GM19324 (cell line): ENCODE data around the gene KAZN.

Source experiments
- ATAC-seq: cut with Tn5 transposase; IDR thresholded peaks from one replicate; pipeline ENCODE4 v1.9.1; 2021; ENCODE audit warnings: mild to moderate bottlenecking, moderate library complexity; ENCODE audit not compliant: unreplicated experiment, low FRiP score

Gene KAZN

GRCh38 chr1:14782741-14783591 is 184.5 kb downstream of the KAZN start:
- no peak for ATAC-seq

DNA sequence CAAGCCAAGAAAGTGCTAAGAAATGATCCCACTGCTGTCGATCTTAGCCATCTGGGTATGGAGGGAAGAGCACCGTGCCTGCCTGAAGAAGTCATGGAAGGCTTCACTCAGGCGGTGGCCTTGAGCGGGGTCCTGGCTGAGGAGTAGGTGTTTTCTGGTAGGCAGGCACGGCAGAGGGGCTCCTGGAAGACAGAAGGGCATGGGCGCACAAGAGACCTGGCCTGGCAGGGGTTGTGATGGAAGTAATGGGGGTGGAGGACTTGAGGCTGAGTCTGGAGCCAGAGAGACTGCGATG is 185.1 kb downstream of the KAZN start:
- ATAC-seq: no peak

- ATAC-seq: no peak
Observed at GRCh38 chr1:14784790-14785773, 186.6 kb downstream of the KAZN start.

DNA sequence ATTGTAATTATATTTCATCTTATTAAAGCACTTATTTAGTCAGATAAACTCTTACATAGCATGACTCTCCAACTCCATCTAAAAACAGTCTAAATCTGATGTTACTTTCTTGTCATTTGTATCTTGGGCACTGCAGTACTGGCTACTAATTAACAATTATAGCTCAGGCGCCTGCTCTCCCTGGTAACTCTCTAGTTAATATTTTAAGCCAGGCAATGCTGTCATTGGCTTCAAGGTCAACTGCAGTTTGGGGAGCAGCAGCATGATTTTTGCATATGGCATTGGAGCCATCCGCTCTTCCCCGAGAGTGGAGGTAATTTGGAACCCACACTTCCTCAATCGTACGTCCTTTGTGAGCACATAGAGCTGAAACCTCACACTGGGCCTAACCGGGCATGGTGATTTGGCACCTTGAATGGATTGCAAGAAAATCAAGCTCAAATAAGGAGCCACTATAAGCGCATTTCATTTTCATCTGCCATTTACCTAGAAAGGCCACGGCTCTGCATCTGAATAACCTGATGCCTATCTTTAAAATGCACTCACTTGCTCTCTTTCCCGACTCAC is 187.7 kb downstream of the KAZN start:
- ATAC-seq: no peak

- no peak for ATAC-seq
Observed at GRCh38 chr1:14786681-14787080, 188.2 kb downstream of the KAZN start.

DNA sequence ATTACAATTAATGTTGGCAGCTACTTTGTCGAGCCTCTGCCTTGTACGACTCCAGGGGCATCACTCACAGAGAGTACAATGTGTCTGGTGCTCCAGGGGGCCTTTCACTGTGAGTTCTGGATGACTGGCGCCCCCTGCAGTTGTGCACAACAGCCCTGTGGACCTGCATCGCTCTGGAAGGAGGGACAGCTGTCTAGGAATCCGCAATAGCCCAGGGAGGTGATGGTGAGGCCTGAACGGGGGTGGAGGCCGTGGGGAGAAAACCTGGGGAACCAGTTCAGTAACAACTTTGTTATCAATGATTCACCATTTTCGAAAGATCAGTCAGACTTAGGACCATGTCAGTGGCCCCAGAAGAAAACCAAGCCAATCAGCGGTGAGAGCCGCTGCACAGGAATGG is 189.1 kb downstream of the KAZN start:
- ATAC-seq: no peak

- ATAC-seq: no peak
Observed at GRCh38 chr1:14788080-14788479, 189.6 kb downstream of the KAZN start.

- no peak for ATAC-seq
Observed at GRCh38 chr1:14790982-14791381, 192.5 kb downstream of the KAZN start.

DNA sequence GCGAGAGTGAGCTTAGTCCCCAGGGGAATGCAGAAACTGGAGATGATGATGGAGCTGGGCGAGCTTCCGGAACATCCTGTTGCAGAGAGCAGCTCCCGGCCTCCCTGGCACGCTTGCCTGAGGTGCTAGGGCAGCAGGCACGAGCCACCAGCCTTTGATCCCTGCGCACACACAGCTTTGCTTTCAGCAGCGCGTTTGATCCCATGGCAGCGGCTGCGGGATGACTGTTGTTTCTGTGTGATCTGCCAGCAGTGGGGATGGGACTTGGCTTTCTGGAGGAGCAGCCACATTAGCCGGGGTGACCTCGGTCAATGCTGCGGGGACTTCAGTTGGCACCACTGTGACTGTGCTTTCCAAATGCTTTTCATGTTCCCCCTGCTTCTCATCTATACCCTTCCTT is 193.2 kb downstream of the KAZN start:
- no peak for ATAC-seq

GRCh38 chr1:14794136-14794768 is 195.8 kb downstream of the KAZN start:
- no peak for ATAC-seq

- no peak for ATAC-seq
Observed at GRCh38 chr1:14794906-14795305, 196.4 kb downstream of the KAZN start.

- ATAC-seq: no peak
Observed at GRCh38 chr1:14795589-14795988, 197.1 kb downstream of the KAZN start.

- no peak for ATAC-seq
Observed at GRCh38 chr1:14800014-14800413, 201.5 kb downstream of the KAZN start.

- no peak for ATAC-seq
Observed at GRCh38 chr1:14800500-14801076, 202.1 kb downstream of the KAZN start.

GRCh38 chr1:14803002-14803789 is 204.7 kb downstream of the KAZN start:
- ATAC-seq: no peak

DNA sequence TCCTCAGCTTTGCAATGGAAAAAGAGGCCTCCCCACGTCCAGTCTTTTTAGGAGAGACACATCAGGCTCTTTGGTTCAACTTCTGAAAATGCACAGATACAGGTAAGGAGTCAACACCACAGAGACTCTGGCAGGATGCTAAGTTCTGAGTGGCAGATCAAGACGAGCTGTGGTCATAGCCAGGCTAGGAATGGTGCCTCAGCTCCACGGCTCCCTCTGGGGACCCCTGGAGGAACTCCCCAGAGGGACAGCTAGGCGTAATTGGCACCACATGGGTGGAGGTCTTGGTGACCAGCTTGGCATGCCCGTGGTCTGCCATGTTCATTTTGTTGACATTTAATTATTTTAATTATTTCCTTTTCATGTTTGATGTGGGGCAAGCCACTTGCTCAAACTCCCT is 206.1 kb downstream of the KAZN start:
- ATAC-seq: no peak

DNA sequence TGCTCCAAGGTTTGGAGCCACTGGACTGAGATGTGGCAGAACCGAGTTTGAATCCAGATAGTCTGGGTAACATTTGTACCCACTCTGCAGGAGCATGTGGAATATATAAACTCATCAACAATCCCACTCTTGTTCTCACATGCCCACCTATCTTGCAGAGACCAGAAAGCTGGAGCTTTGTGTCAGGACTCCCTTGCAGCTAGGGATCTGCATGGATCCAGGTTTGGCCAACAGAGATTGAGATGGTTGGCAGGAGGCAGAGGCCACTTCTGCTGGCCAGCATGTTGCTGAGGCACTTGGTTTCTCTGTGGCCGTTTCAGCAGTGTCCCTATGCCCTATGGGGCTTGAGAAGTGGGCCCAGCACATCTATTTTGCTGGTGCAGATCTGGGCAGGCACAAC is 208.3 kb downstream of the KAZN start:
- ATAC-seq: no peak

DNA sequence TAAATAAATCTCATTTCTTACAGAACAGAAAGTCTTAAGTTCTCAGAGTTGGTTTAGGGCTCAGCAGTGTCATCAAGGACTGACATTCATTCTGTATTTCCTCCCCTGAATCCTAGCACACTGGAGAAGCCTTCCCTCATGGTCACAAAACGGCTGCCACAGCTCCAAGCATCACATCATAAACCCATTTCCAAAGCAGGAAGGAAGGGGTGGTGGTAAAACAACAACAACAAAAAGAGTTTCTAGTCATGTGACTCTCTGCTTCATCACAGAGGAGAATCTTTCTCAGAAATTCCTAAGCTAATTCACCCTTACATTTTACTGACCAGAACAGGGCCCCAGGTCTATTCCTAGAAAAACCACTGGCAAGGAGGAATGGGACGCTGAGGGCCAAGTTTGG is 210.3 kb downstream of the KAZN start:
- no peak for ATAC-seq

- ATAC-seq: no peak
Observed at GRCh38 chr1:14809191-14809981, 210.9 kb downstream of the KAZN start.
